Fibroblast of skin of right biceps (primary cell): ENCODE results near the gene SETD4.

ENCODE experiments used
- DNase-seq: peaks from one replicate; pipeline ENCODE4 v3.0.0-alpha.2; 2013

The SETD4 gene

GRCh38 chr21:36044056-36044455 is 16.3 kb downstream of the SETD4 start:
- no peak for DNase-seq

- no peak for DNase-seq
Measured at GRCh38 chr21:36041910-36042309, 18.4 kb downstream of the SETD4 start.

DNA sequence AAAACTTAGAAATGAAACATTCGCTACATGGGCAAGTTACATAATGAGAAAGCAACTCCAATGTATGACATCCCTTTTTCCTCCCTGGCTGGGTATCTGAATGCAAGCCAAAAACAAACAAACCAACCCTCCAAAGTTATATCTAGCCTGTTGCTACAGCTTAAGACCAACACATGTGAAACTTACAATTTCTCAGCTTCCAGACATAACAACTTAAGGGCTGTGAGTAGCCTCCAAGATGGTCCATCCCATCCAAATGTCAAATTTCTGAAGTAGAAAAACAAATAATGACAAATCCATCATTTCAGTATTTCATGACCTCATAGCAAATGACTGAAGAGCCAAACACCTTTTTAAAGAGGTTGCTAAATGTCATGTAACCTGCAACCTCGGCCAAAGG is 19.9 kb downstream of the SETD4 start:
- DNase-seq, result no peak

GRCh38 chr21:36039861-36040260 is 20.5 kb downstream of the SETD4 start:
- DNase-seq, result no peak

- DNase-seq, result no peak
Measured at GRCh38 chr21:36038701-36039497, 21.4 kb downstream of the SETD4 start.

DNA sequence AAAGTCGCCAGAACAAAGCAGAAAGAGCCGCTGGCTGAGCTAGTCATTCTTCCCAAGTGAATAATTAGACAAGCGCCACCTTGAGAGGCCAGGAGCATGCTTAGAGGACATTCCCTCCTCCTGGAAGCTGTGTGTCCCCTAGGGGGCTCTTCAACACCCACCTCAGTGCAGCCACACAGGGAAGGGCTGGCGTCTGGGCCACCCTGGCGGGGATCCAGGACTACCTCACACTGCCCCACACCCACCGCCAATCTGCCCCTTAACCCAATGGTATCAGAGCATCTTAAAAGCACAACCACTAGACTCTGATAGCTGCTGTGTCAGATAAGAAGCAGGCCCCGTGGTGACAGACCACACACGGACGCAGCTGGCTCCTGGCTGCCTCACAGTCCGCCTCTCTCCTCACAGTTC is 24.9 kb downstream of the SETD4 start:
- DNase-seq, result no peak

GRCh38 chr21:36034211-36034913 is 26.0 kb downstream of the SETD4 start:
- no peak for DNase-seq

GRCh38 chr21:36032647-36033406 is 27.5 kb downstream of the SETD4 start:
- DNase-seq, result no peak

- DNase-seq, result peak; percentile 24
Measured at GRCh38 chr21:36030581-36031189, 29.6 kb downstream of the SETD4 start.

DNA sequence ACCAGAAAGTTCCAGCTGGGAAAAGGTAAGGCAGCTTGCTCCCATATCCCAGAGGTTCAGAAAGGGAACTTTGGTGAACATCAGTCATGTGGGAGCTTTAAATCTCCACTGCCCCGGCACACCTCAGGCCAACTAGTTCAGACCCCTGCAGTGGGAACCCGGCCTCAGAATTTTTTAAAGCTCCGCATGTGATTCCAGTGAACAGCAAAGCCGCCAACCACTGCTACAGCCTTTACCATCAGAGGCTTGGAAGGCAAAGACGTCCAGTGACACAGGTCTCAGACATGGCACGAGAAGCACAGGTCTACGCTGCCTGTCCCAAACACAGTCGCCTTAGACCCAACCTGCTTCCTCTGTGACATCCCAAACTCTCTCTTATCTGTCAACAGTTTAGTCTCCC is 31.0 kb downstream of the SETD4 start:
- no peak for DNase-seq

- DNase-seq, result peak; percentile 71
Measured at GRCh38 chr21:36028127-36029069, 31.9 kb downstream of the SETD4 start.

DNA sequence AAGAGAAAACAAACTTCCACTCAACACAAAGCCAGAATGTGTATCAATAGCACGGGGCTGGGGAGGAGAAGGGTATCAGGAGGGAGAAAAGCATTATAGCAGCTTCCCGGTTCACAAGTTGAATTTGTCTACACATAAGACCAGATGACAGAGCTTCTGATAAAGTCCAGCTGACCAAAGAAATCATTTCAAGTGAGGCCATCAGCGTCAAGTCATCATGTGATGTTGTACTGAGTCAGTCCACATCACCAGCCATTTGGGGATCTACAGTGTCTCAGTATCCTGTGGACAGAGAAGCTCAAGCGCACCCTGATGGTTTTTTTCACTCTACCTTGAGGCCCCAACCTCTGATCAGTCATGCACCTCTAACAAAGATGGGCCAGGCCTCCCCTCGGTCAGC is 33.0 kb downstream of the SETD4 start:
- peak; percentile 20 for DNase-seq

GRCh38 chr21:36024782-36025181 is 35.5 kb downstream of the SETD4 start:
- DNase-seq, result no peak

- no peak for DNase-seq
Measured at GRCh38 chr21:36023092-36023480, 37.2 kb downstream of the SETD4 start.

- DNase-seq, result peak; percentile 43
Measured at GRCh38 chr21:36022427-36023091, 37.8 kb downstream of the SETD4 start.

DNA sequence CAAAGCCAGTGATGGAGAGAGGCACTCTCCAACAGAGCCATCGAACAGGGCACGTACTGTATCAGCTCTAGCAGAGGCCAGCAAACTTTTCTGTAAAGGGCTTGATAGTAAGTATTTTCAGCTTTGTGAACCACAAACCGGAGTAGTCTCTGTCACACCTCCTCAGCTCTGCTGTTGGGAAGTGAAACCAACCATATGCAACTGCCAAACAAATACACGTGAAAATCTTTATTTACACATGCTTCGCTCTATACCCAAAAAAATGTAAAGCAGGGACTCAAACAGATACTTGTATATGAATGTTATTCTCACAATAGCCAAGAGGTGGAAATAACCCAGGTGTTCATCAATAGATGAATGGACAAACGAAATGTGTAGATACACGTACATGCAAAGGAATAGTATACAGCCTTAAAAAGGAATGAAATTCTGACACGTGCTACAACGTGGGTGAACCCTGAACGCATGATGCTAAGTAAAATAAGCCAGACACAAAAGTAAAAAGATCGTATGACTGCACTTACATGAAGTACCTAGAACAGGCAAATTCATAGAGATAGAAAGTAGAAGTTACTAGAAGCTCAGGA is 39.0 kb downstream of the SETD4 start:
- no peak for DNase-seq

DNA sequence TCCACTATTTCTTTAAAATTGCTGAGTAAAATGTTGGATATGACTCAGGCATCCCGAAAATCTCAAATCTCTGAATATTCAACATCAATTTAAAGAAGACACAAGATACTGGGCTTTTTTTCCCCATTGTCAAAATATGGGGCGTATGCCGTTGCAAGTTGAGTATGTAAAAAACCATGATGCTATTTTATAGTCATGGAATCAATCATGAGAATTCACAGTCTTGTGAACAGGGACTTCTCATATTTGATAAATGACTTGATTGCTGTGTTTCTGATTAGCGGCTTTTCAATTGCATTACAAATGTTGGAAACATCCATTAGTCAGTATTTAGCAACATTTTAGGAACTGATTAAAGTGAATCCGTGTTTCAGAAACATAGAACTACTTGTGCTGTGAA is 45.3 kb downstream of the SETD4 start:
- peak; percentile 75 for DNase-seq

DNA sequence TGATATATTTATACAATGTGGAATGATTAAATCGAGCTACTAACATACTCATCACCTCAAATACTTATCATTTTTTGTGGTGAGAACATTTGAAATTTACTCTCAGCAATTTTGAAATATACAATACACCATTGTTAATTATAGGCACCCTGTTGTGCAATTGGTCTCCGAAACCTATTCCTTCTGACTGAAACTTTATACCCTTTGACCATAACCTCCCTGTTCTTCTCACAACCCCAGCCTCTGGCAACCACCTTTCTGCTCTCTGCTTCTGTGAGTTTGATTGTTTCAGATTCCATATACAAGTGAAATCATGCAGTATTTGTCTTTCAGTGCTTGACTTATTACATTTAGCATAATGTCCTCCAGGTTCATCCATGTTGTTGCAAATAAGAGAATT is 49.5 kb downstream of the SETD4 start:
- no peak for DNase-seq

DNA sequence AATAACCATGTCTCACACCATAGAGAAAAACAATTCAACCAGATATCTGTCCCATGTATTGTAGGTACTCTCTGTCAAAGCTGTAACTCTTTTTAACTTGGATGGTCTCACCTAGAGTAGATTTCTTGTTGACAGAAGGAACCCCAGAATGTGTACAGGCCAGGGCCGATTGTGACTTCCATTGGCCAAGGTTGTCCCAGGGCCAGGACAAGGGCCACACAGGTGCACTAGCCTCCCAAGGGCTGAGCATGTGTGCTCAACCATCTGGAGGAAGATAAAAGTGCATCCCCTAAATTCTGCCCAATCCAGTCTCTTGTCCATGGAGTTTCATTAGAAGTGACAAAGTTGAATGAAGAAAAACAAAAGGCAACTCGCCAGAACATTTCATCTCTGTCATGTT is 51.8 kb downstream of the SETD4 start:
- no peak for DNase-seq

GRCh38 chr21:36005879-36006400 is 54.4 kb downstream of the SETD4 start:
- DNase-seq, result no peak

- peak; percentile 54 for DNase-seq
Measured at GRCh38 chr21:36005018-36005417, 55.3 kb downstream of the SETD4 start.
